H1 (cell line): Measurements from ENCODE around the gene TMPRSS9. TPM values are rescaled to one million over a fixed set of nuclear protein-coding genes. Genes with fewer than 3 reads are reported as not detected.

Experiments
- CTCF ChIA-PET: fragments of 300-600 bp; sonication (Branson Sonifier 250); formaldehyde crosslinking; loops from one replicate; lab custom pipeline; 2021; ENCODE audit not compliant: partially characterized antibody; lab: Charles Lee
- POLR2A ChIA-PET: fragments of 300-600 bp; sonication (Branson Sonifier 250); formaldehyde crosslinking; loops from one replicate; lab custom pipeline; 2021; ENCODE audit warnings: inconsistent platforms; ENCODE audit not compliant: partially characterized antibody; lab: Charles Lee
- DNase-seq, 2 experiments: peaks; one replicate each; pipeline versions ENCODE4 v3.0.0 to v3.0.0-alpha.2; 2010 to 2022; ENCODE audit warnings: low spot score in 2 of 2, low read depth in 1 of 2, mixed read lengths in 1 of 2
- FAIRE-seq: peaks from 2 replicates; lab custom pipeline; 2011; peaks lifted over from hg19 to GRCh38; lab: Jason Lieb, UNC
- H2AFZ ChIP-seq: 2 replicates; pipeline ENCODE4 v1.8.1; 2012; ENCODE audit warnings: low read length, inconsistent platforms
- H2AK5ac ChIP-seq: 2 replicates; pipeline ENCODE4 v1.6.1; 2013; ENCODE audit warnings: low read depth, low read length
- H2BK120ac ChIP-seq: replicated peaks from 2 replicates; pipeline ENCODE3; 2013; ENCODE audit warnings: low read depth, low read length, inconsistent platforms
- H2BK12ac ChIP-seq: 2 replicates; pipeline ENCODE4 v1.6.1; 2013; ENCODE audit warnings: low read depth, low read length
- H2BK15ac ChIP-seq: 2 replicates; pipeline ENCODE4 v1.6.1; 2013; ENCODE audit warnings: low read length
- H2BK20ac ChIP-seq: 2 replicates; pipeline ENCODE4 v1.6.1; 2013; ENCODE audit warnings: low read length
- H2BK5ac ChIP-seq: 2 replicates; pipeline ENCODE4 v1.6.1; 2013; ENCODE audit warnings: low read depth, low read length
- H3K14ac ChIP-seq: 2 replicates; pipeline ENCODE4 v1.6.1; 2013; ENCODE audit warnings: inconsistent platforms; ENCODE audit not compliant: insufficient read length
- H3K18ac ChIP-seq: 2 replicates; pipeline ENCODE4 v1.6.1; 2013; ENCODE audit warnings: low read length; ENCODE audit errors: extremely low read depth
- H3K23ac ChIP-seq: 2 replicates; pipeline ENCODE4 v1.6.1; 2013; ENCODE audit warnings: inconsistent platforms; ENCODE audit not compliant: insufficient read length
- H3K23me2 ChIP-seq: 2 replicates; pipeline ENCODE4 v1.6.1; 2013; ENCODE audit warnings: low read depth, low read length
- H3K27ac ChIP-seq: 2 replicates; pipeline ENCODE4 v1.6.1; 2011; ENCODE audit warnings: low read depth, low read length, inconsistent platforms
- H3K27me3 ChIP-seq, 4 experiments: replicated peaks in 1 of 4; 1 replicate in 1 of 4; 2 replicates in 3 of 4; pipeline versions ENCODE4 v1.6.1 to v1.8.1; 2011 to 2013; ENCODE audit warnings: low read length in 3 of 4, mild to moderate bottlenecking in 3 of 4, inconsistent platforms in 2 of 4, mixed read lengths in 2 of 4, moderate library complexity in 1 of 4; ENCODE audit not compliant: control insufficient read depth in 3 of 4, insufficient read depth in 3 of 4; ENCODE audit errors: extremely low read depth in 1 of 4
- H3K36me3 ChIP-seq, 4 experiments: 2 replicates each; pipeline versions ENCODE4 v1.6.1 to v1.8.1; 2011 to 2013; ENCODE audit warnings: mild to moderate bottlenecking in 4 of 4, low read length in 3 of 4, moderate library complexity in 2 of 4, control low read depth in 1 of 4, inconsistent platforms in 1 of 4; ENCODE audit not compliant: insufficient read depth in 4 of 4, control insufficient read depth in 2 of 4
- H3K4ac ChIP-seq: replicated peaks from 2 replicates; pipeline ENCODE3; 2013; ENCODE audit warnings: low read length, low read depth, mixed read lengths, inconsistent platforms; ENCODE audit not compliant: insufficient read length
- H3K4me1 ChIP-seq, 4 experiments: replicated peaks in 1 of 4; 1 replicate in 1 of 4; 2 replicates in 3 of 4; pipeline versions ENCODE4 v1.6.1 to v1.8.1; 2011 to 2013; ENCODE audit warnings: low read length in 3 of 4, inconsistent platforms in 2 of 4, mixed read lengths in 1 of 4; ENCODE audit not compliant: insufficient read depth in 4 of 4, control insufficient read depth in 3 of 4
- H3K4me2 ChIP-seq, 2 experiments: 2 replicates each; pipeline versions ENCODE4 v1.6.1 to v1.8.1; 2011 to 2013; ENCODE audit warnings: low read depth in 2 of 2, low read length in 2 of 2, control low read depth in 1 of 2, inconsistent platforms in 1 of 2, mild to moderate bottlenecking in 1 of 2; ENCODE audit not compliant: insufficient read depth in 1 of 2
- H3K4me3 ChIP-seq, 4 experiments: fragments of 200-600, 300-600 bp in 1 of 4; sonication (generic), shearing (Covaris generic), sonication (Bioruptor Twin) in 1 of 4; 2 replicates each; pipeline versions ENCODE4 v1.5.1 to v1.8.1; 2011 to 2016; ENCODE audit warnings: low read length in 4 of 4, low read depth in 3 of 4, control low read depth in 2 of 4, inconsistent platforms in 2 of 4, mild to moderate bottlenecking in 2 of 4, mixed read lengths in 1 of 4, moderate library complexity in 1 of 4; ENCODE audit not compliant: insufficient read depth in 2 of 4; ENCODE audit errors: extremely low read depth in 1 of 4
- H3K56ac ChIP-seq: replicated peaks from 2 replicates; pipeline ENCODE3; 2013; ENCODE audit warnings: low read depth, mild to moderate bottlenecking, mixed read lengths, low read length, inconsistent platforms; ENCODE audit not compliant: insufficient read length
- H3K79me1 ChIP-seq: 2 replicates; pipeline ENCODE4 v1.6.1; 2013; ENCODE audit warnings: low read depth, low read length, control low read depth
- H3K79me2 ChIP-seq, 2 experiments: 2 replicates each; pipeline versions ENCODE4 v1.6.1 to v1.8.1; 2012 to 2013; ENCODE audit warnings: low read length in 2 of 2, mild to moderate bottlenecking in 2 of 2, inconsistent platforms in 1 of 2; ENCODE audit not compliant: insufficient read depth in 2 of 2, control insufficient read depth in 1 of 2
- H3K9ac ChIP-seq, 4 experiments: replicated peaks in 1 of 4; 1 replicate in 1 of 4; 2 replicates in 3 of 4; pipeline versions ENCODE4 v1.6.1 to v1.8.1; 2011 to 2013; ENCODE audit warnings: low read depth in 3 of 4, low read length in 3 of 4, control low read depth in 2 of 4, mild to moderate bottlenecking in 2 of 4, moderate library complexity in 2 of 4, inconsistent platforms in 1 of 4; ENCODE audit errors: extremely low read depth in 1 of 4
- H3K9me3 ChIP-seq, 2 experiments: 2 replicates each; pipeline versions ENCODE4 v1.6.1 to v1.8.1; 2012 to 2013; ENCODE audit warnings: mild to moderate bottlenecking in 2 of 2, moderate library complexity in 2 of 2, control low read depth in 1 of 2, inconsistent platforms in 1 of 2, low read depth in 1 of 2, low read length in 1 of 2, mixed read lengths in 1 of 2; ENCODE audit not compliant: insufficient read depth in 2 of 2
- H4K20me1 ChIP-seq, 2 experiments: replicated peaks in 1 of 2; 2 replicates each; pipeline versions ENCODE3 to v1.8.1; 2011 to 2013; ENCODE audit warnings: inconsistent platforms in 2 of 2, low read length in 2 of 2, mild to moderate bottlenecking in 1 of 2; ENCODE audit not compliant: insufficient read depth in 2 of 2, control insufficient read depth in 1 of 2
- H4K5ac ChIP-seq: 2 replicates; pipeline ENCODE4 v1.6.1; 2013; ENCODE audit warnings: low read length, low read depth, mixed read lengths, inconsistent platforms; ENCODE audit not compliant: insufficient read length
- H4K8ac ChIP-seq: 2 replicates; pipeline ENCODE4 v1.8.0; 2013; ENCODE audit warnings: mild to moderate bottlenecking, moderate library complexity, low read length, inconsistent platforms; ENCODE audit not compliant: insufficient read depth; ENCODE audit errors: extremely low read depth
- H4K91ac ChIP-seq: replicated peaks from 2 replicates; pipeline ENCODE3; 2013; ENCODE audit warnings: low read length, mixed read lengths, inconsistent platforms; ENCODE audit not compliant: insufficient read length
- CEBPB ChIP-seq: IDR thresholded peaks from 2 replicates; pipeline ENCODE4 v1.6.1; 2012; ENCODE audit warnings: low read depth, low read length
- HDAC2 ChIP-seq, 2 experiments: fragments of 300-600 bp in 1 of 2; sonication (generic) in 1 of 2; IDR thresholded peaks; 2 replicates each; pipeline ENCODE4 v1.6.1; 2011 to 2012; ENCODE audit warnings: low read depth in 2 of 2, low read length in 2 of 2, mild to moderate bottlenecking in 2 of 2, moderate library complexity in 2 of 2, borderline replicate concordance in 1 of 2, inconsistent platforms in 1 of 2
- KDM1A ChIP-seq: fragments of 200-600, 300-600 bp; sonication (generic); IDR thresholded peaks from 2 replicates; pipeline ENCODE4 v1.7.1; 2016; ENCODE audit warnings: mild to moderate bottlenecking, low read length, borderline replicate concordance
- WGBS, 2 experiments: shearing (Covaris generic) in 1 of 2; methylation state at CpG; one replicate each; pipeline versions ENCODE4 v1.1.6 to v1.1.7; 2013 to 2015; ENCODE audit warnings: low lambda C conversion rate in 2 of 2, mixed read lengths in 2 of 2, inconsistent platforms in 1 of 2, low coverage in 1 of 2, missing lambda C conversion rate in 1 of 2; ENCODE audit not compliant: insufficient replicate concordance in 2 of 2, insufficient coverage in 1 of 2, insufficient read length in 1 of 2; ENCODE audit errors: extremely low coverage in 1 of 2, missing lambda C conversion rate in 1 of 2; 5-methylcytosine and 5-hydroxymethylcytosine counted together
- polyA plus RNA-seq, 7 experiments: library from polyadenylated mRNA; depleted of rRNA in 3 of 7; stranded (reverse) in 5 of 7; unstranded in 2 of 7; fragments of >200 nt in 5 of 7; fragments of 200-250 nt in 2 of 7; gene quantifications; 1 replicate in 5 of 7; 2 replicates in 1 of 7; 4 replicates in 1 of 7; pipeline versions ENCODE4 v1.2.1 to v1.2.3, GENCODE V29; 2011 to 2013; ENCODE audit warnings: missing spikeins in 2 of 7, mixed read lengths in 2 of 7
- total RNA-seq: library from RNA; stranded (reverse); fragmentation: NEBNext Ultra II Directional; extraction: Animal tissue kit (Norgen Biotek cat#: 25700); gene quantifications from 2 replicates; pipeline ENCODE4 v1.2.1, GENCODE V29; 2021

TMPRSS9 gene
- total and polyA plus RNA-seq, 2 of the 8 experiments (the other 6 are each of a cell fraction or from before 2014, with no cell fraction given): 0.15 to 0.19 TPM

GRCh38 chr19:2382530-2383222, 22.6 kb downstream of the TMPRSS9 start:
- CTCF ChIA-PET: no interaction called here
- WGBS, 2 experiments: 86% methylated on average over 13 of the region's 13 CpGs; no CpG with 5 or more reads in 1 of the 2 experiments
- no peak for FAIRE-seq

More at GRCh38 chr19:2382530-2383222, 22.6 kb downstream of the TMPRSS9 start:
- H3K79me1 ChIP-seq: no peaks in the 10 kb centered on the region
- peaks cover 0 to 2% (median 0%) of the 10 kb centered on the region in 4 experiments; a peak in 3 of 7 replicates for H3K4me1 ChIP-seq
- H3K27me3 ChIP-seq: peaks cover 0 to 2% (median 0%) of the 10 kb centered on the region in 4 experiments; a peak in 2 of 7 replicates
- H2BK15ac ChIP-seq: no peak overlapping the region
- H3K23me2 ChIP-seq: no peaks in the 10 kb centered on the region; the same call in 1 of the 2 replicates
- no peak overlapping the region for H3K4ac ChIP-seq
- no peak overlapping the region for H3K14ac ChIP-seq
- H3K9ac ChIP-seq: no peak overlapping the region
- POLR2A ChIA-PET: interaction anchor here (1.1 kb wide), 1 partner anchor 13 kb away, joined by 5 read pairs; no protein-coding TSS in a partner anchor
- no peaks in the 10 kb centered on the region for H3K79me2 ChIP-seq
- no peak overlapping the region for H2AFZ ChIP-seq
- TF ChIP-seq HDAC2 (IDR thresholded peaks at IDR 0.05; ENCODE audit: borderline replicate concordance in 1 of 2, low read depth in 2 of 2, low read length in 2 of 2) (peak in 1 of 2 experiments; percentile 38; a peak in 1 of 4 replicates), CEBPB (no peak), KDM1A (peak; percentile 88)
- no peak overlapping the region for H3K18ac ChIP-seq
- H2AK5ac ChIP-seq: 0 out of 2 replicates have a peak overlapping the region, but pooled peaks have one; percentile 82
- no peak overlapping the region for H3K4me3 ChIP-seq
- H3K56ac ChIP-seq: no peak overlapping the region
- H4K20me1 ChIP-seq: peaks cover 0 to 4% of the 10 kb centered on the region in 2 experiments
- no peak overlapping the region for H4K91ac ChIP-seq
- peak overlapping the region; percentile 74; the same call in 1 of the 2 replicates for H2BK20ac ChIP-seq
- no peaks in the 10 kb centered on the region for H3K36me3 ChIP-seq
- no peak overlapping the region for H2BK5ac ChIP-seq
- no peak overlapping the region for H3K4me2 ChIP-seq
- no peak overlapping the region for H3K23ac ChIP-seq
- no peak overlapping the region for H4K8ac ChIP-seq
- H2BK12ac ChIP-seq: no peak overlapping the region; the same call in 1 of the 2 replicates
- H3K9me3 ChIP-seq: peaks cover 4% of the 10 kb centered on the region in 2 experiments; a peak in 1 of 4 replicates
- DNase-seq: no peak
- H4K5ac ChIP-seq: no peak overlapping the region
- no peak overlapping the region for H3K27ac ChIP-seq
- H2BK120ac ChIP-seq: no peak overlapping the region
